PC-3 (cell line): Measurements from ENCODE around the gene TENM4. TPM values are rescaled to one million over a fixed set of nuclear protein-coding genes. Genes with fewer than 3 reads are reported as not detected.

Experiments used
- ATAC-seq: fragments of 200-7000 bp; cut with Tn5 transposase; 2 replicates; pipeline ENCODE4 v1.9.1; 2020; ENCODE audit warnings: mild to moderate bottlenecking, moderate library complexity
- BruUV-seq: library from RNA; stranded (reverse); fragments of 400-500 nt; replicated peaks from 2 replicates; lab custom pipeline; 2021; lab: Mats Ljungman, UMichigan
- CTCF ChIA-PET: fragments of 300-600 bp; sonication (Branson Sonifier 250); formaldehyde crosslinking; loops from one replicate; lab custom pipeline; 2022; ENCODE audit warnings: antibody characterized with exemption; lab: Charles Lee
- POLR2A ChIA-PET: fragments of 300-600 bp; sonication (Branson Sonifier 250); formaldehyde crosslinking; loops from one replicate; lab custom pipeline; 2022; ENCODE audit warnings: antibody characterized with exemption; ENCODE audit not compliant: unreplicated experiment; lab: Charles Lee
- DNase-seq: peaks from one replicate; pipeline ENCODE4 v3.0.0-alpha.2; 2015
- H2AFZ ChIP-seq: fragments of 300-600 bp; sonication (generic); 2 replicates; pipeline ENCODE4 v1.6.0; 2016; ENCODE audit warnings: antibody characterized with exemption, low read length
- H3F3A ChIP-seq: fragments of 300-600 bp; sonication (generic); one replicate; pipeline ENCODE4 v1.6.0; 2017; ENCODE audit warnings: antibody characterized with exemption, low read length, control low read depth, mild to moderate bottlenecking; ENCODE audit not compliant: unreplicated experiment
- H3K27ac ChIP-seq: fragments of 300-600 bp; sonication (generic); 2 replicates; pipeline ENCODE4 v1.5.1; 2016; ENCODE audit warnings: mild to moderate bottlenecking, low read length
- H3K27me3 ChIP-seq: fragments of 300-600 bp; sonication (generic); 2 replicates; pipeline ENCODE4 v1.6.1; 2016; ENCODE audit warnings: low read length, mixed read lengths
- H3K36me3 ChIP-seq: fragments of 300-600 bp; sonication (generic); 2 replicates; pipeline ENCODE4 v1.6.1; 2016; ENCODE audit warnings: low read depth, mixed run types, low read length, mixed read lengths
- H3K4me1 ChIP-seq: fragments of 300-600 bp; sonication (generic); 2 replicates; pipeline ENCODE4 v1.5.1; 2016; ENCODE audit warnings: low read length; ENCODE audit not compliant: insufficient read depth
- H3K4me2 ChIP-seq: fragments of 300-600 bp; sonication (generic); 2 replicates; pipeline ENCODE4 v1.6.0; 2016; ENCODE audit warnings: low read length
- H3K4me3 ChIP-seq: fragments of 300-600 bp; sonication (generic); 2 replicates; pipeline ENCODE4 v1.5.1; 2016; ENCODE audit warnings: mild to moderate bottlenecking, low read length, mixed read lengths
- H3K79me2 ChIP-seq: fragments of 300-600 bp; sonication (generic); 2 replicates; pipeline ENCODE4 v1.6.1; 2017; ENCODE audit warnings: low read length, mixed read lengths
- H3K9ac ChIP-seq: fragments of 300-600 bp; sonication (generic); 2 replicates; pipeline ENCODE4 v1.6.0; 2016; ENCODE audit warnings: mild to moderate bottlenecking, low read length
- H3K9me2 ChIP-seq: fragments of 300-600 bp; sonication (generic); replicated peaks from 2 replicates; pipeline ENCODE4 v1.6.1; 2016; ENCODE audit warnings: mixed run types, low read length, mixed read lengths
- H3K9me3 ChIP-seq: fragments of 300-600 bp; sonication (generic); 2 replicates; pipeline ENCODE4 v1.6.1; 2016; ENCODE audit warnings: low read length, mixed read lengths
- H4K20me1 ChIP-seq: fragments of 300-600 bp; sonication (generic); 2 replicates; pipeline ENCODE4 v1.6.1; 2016; ENCODE audit warnings: low read length, mixed read lengths
- CTCF ChIP-seq: fragments of 300-600 bp; sonication (generic); conservative IDR thresholded peaks from 2 replicates; pipeline ENCODE4 v1.5.1; 2017; ENCODE audit warnings: antibody characterized with exemption, low read depth, mild to moderate bottlenecking, low read length
- EZH2 ChIP-seq: fragments of 300-600 bp; sonication (generic); IDR thresholded peaks from one replicate; pipeline ENCODE4 v1.6.1; 2017; ENCODE audit warnings: antibody characterized with exemption, mild to moderate bottlenecking, low read length; ENCODE audit not compliant: unreplicated experiment
- EZH2phosphoT487 ChIP-seq: fragments of 300-600 bp; sonication (generic); IDR thresholded peaks from 2 replicates; pipeline ENCODE4 v1.6.1; 2018; ENCODE audit warnings: mild to moderate bottlenecking, antibody characterized with exemption, low read length, borderline replicate concordance
- intact Hi-C: fragments of 100-400 bp; cut with micrococcal nuclease; formaldehyde crosslinking; loops from 2 replicates; pipeline ENCODE4 v1.9.0; 2023
- total RNA-seq: library from RNA; depleted of rRNA; stranded (reverse); fragments of >200 nt; gene quantifications from 2 replicates; pipeline ENCODE4 v1.2.3, GENCODE V29; 2014

TENM4 gene
- total RNA-seq, 1 experiment from 2014 or later, result 19.7 TPM

DNA sequence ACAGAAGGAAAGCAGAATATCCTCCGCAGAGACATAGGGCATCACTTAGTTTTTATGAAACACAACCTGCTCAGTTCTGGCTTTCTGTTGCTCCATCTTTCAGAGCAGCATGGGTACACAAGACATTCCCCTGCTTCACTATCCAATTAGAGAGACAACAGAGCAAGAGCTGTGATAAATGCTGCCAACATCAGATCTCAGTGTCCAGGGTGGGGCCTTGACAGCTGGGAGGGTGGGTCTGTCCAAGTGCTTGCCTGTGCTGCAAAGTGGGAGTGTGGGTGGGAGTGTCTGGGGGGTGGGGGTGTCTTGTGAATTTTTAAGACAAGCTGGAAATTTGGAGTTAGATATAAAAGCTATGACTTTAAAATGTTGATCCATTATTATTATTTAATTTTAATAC lies 369.6 kb downstream of the TENM4 start:
- Histone ChIP-seq H4K20me1 (no peaks in the 10 kb centered on the region), H3K9me2 (no peaks in the 10 kb centered on the region), H3K4me3 (no peak overlapping the region), H2AFZ (no peak overlapping the region), H3K79me2 (no peaks in the 10 kb centered on the region), H3K9me3 (no peaks in the 10 kb centered on the region), H3K36me3 (no peaks in the 10 kb centered on the region), H3K27ac (no peak overlapping the region), H3F3A (no peaks in the 10 kb centered on the region), H3K4me2 (no peak overlapping the region), H3K9ac (no peak overlapping the region), H3K27me3 (no peaks in the 10 kb centered on the region), H3K4me1 (no peaks in the 10 kb centered on the region)
- intact Hi-C loops, result no loop called here
- ChIA-PET POLR2A (no interaction called here), CTCF (no interaction called here)
- ATAC-seq, result no peak
- BruUV-seq, result no TSS peak
- no peak for TF ChIP-seq EZH2phosphoT487
- TF ChIP-seq EZH2, result no peak
- no peak for TF ChIP-seq CTCF
- no peak for DNase-seq

DNA sequence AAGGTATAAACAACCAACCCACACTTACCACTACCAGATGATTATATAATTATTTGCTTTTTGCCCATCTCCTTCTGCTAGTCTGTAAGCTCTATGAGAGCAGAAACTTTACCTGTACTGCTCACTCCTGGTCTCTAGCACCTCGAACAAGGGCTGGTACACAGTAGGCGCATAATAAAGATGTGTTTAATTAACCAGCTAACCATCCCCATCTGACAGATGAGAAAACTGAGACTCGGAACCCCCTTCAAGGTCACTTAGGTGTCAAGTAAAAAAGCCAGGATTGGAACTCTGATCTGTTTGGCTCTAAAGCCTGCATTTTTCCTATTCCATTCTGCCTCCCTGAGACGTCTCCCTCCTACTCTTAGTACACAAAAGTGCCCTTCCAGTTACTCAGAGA lies 370.3 kb downstream of the TENM4 start:
- H3K27me3 ChIP-seq, result no peaks in the 10 kb centered on the region
- no peak for DNase-seq
- H4K20me1 ChIP-seq, result no peaks in the 10 kb centered on the region
- no peaks in the 10 kb centered on the region for H3K36me3 ChIP-seq
- H3K27ac ChIP-seq, result no peak overlapping the region
- no peaks in the 10 kb centered on the region for H3K9me2 ChIP-seq
- intact Hi-C loops, result no loop called here
- ChIA-PET POLR2A (no interaction called here), CTCF (no interaction called here)
- no peak for ATAC-seq
- TF ChIP-seq EZH2 (no peak), EZH2phosphoT487 (no peak), CTCF (no peak)
- H3F3A ChIP-seq, result no peaks in the 10 kb centered on the region
- H3K9ac ChIP-seq, result no peak overlapping the region
- H3K79me2 ChIP-seq, result no peaks in the 10 kb centered on the region
- no peak overlapping the region for H3K4me2 ChIP-seq
- H3K4me3 ChIP-seq, result no peak overlapping the region
- no peaks in the 10 kb centered on the region for H3K4me1 ChIP-seq
- H2AFZ ChIP-seq, result no peak overlapping the region
- H3K9me3 ChIP-seq, result no peaks in the 10 kb centered on the region
- BruUV-seq, result no TSS peak

DNA sequence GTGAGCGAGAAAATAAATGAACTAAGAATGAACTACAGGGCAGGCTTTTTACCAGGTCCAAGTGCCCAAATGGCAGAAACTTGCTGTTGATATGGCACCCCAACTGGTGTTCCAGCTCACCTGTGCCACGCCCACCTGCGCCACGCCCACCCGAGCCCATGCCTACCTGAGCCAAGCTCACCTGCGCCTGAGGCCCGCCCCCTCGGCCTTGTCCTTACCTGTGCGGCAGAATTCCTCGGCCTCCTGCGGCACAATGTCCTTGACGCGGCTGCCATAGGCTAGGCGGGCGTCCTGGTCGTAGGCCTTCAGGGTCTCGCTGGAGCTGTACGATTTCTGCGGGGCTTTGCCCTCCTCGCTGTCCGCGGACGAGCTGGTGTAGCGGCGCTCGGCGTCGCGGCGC lies 371.3 kb downstream of the TENM4 start:
- DNase-seq, result no peak
- no TSS peak for BruUV-seq
- intact Hi-C loops, result no loop called here

More for the DNA sequence above, 371.3 kb downstream of the TENM4 start:
- TF ChIP-seq EZH2phosphoT487, result no peak
- no peak for TF ChIP-seq CTCF
- no peak for TF ChIP-seq EZH2
- Histone ChIP-seq H3K4me2 (no peak overlapping the region), H3K4me1 (no peaks in the 10 kb centered on the region), H4K20me1 (no peaks in the 10 kb centered on the region), H3K27me3 (no peaks in the 10 kb centered on the region), H3K79me2 (no peaks in the 10 kb centered on the region), H3K4me3 (no peak overlapping the region), H3K9ac (no peak overlapping the region), H3K27ac (no peak overlapping the region), H3K9me2 (no peaks in the 10 kb centered on the region), H3K36me3 (no peaks in the 10 kb centered on the region), H3K9me3 (no peaks in the 10 kb centered on the region), H3F3A (no peaks in the 10 kb centered on the region), H2AFZ (no peak overlapping the region)
- CTCF ChIA-PET, result no interaction called here
- ATAC-seq, result no peak
- POLR2A ChIA-PET, result no interaction called here
